Body of pancreas (tissue), 4 donors: Measurements from ENCODE around the gene CTNNBIP1.

Experiments used
- POLR2A ChIP-seq, 3 donors: fragments of 450-650 bp; IDR thresholded peaks; one replicate each; pipeline ENCODE4 v1.6.1; 2016; ENCODE audit warnings: antibody characterized with exemption in 3 of 3, mild to moderate bottlenecking in 2 of 3
- TF ChIP-seq, protein P1 (sequence below), 7 experiments: fragments of 450-650 bp in 4 of 7; fragments of 200-600 bp in 3 of 7; sonication (generic) in 3 of 7; IDR thresholded peaks; one replicate each; pipeline ENCODE4 v1.5.1; 2016 to 2019; ENCODE audit warnings: antibody characterized with exemption in 7 of 7

GRCh38 chr1:9827558-9828185 is 82.4 kb downstream of the CTNNBIP1 start:
- TF ChIP-seq, protein P1, sequence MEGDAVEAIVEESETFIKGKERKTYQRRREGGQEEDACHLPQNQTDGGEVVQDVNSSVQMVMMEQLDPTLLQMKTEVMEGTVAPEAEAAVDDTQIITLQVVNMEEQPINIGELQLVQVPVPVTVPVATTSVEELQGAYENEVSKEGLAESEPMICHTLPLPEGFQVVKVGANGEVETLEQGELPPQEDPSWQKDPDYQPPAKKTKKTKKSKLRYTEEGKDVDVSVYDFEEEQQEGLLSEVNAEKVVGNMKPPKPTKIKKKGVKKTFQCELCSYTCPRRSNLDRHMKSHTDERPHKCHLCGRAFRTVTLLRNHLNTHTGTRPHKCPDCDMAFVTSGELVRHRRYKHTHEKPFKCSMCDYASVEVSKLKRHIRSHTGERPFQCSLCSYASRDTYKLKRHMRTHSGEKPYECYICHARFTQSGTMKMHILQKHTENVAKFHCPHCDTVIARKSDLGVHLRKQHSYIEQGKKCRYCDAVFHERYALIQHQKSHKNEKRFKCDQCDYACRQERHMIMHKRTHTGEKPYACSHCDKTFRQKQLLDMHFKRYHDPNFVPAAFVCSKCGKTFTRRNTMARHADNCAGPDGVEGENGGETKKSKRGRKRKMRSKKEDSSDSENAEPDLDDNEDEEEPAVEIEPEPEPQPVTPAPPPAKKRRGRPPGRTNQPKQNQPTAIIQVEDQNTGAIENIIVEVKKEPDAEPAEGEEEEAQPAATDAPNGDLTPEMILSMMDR (IDR thresholded peaks at IDR 0.05), result no peak
- no peak for TF ChIP-seq POLR2A (IDR thresholded peaks at IDR 0.05)
